GM13976 (cell line): ENCODE measurements around the gene C8B.
A peak's percentile ranks its signal among the peaks of the same experiment; 100 is the strongest.

Experiments
- DNase-seq: peaks from one replicate; pipeline ENCODE4 v3.0.0; 2012; ENCODE audit warnings: low spot score
- CTCF ChIP-seq: IDR thresholded peaks from 2 replicates; pipeline ENCODE4 v1.5.1; 2012; ENCODE audit warnings: borderline replicate concordance, mild to moderate bottlenecking; ENCODE audit not compliant: insufficient read depth; ENCODE audit errors: extremely low read depth, missing control alignments, control extremely low read depth
- in situ Hi-C: fragments of 300-500 bp; cut with MboI; formaldehyde crosslinking; loops from one replicate; pipeline ENCODE4 v1.12.0; 2022; ENCODE audit warnings: low sequenced_read_pairs, mixed read lengths, inconsistent platforms; ENCODE audit not compliant: unreplicated experiment

The C8B gene

GRCh38 chr1:56975446-56975845 is 9.6 kb upstream of the C8B start:
- TF ChIP-seq CTCF: no peak
- no peak for DNase-seq
- in situ Hi-C loops: no loop called here

- in situ Hi-C loops: no loop called here
- TF ChIP-seq CTCF: no peak
- DNase-seq: no peak
Observed at GRCh38 chr1:56973923-56974742, 8.3 kb upstream of the C8B start.

GRCh38 chr1:56972976-56973375 is 7.2 kb upstream of the C8B start:
- TF ChIP-seq CTCF: no peak
- DNase-seq: no peak
- in situ Hi-C loops: no loop called here

GRCh38 chr1:56970280-56970679 is 4.5 kb upstream of the C8B start:
- TF ChIP-seq CTCF: no peak
- in situ Hi-C loops: no loop called here
- no peak for DNase-seq

GRCh38 chr1:56968878-56969495 is 3.2 kb upstream of the C8B start:
- no peak for TF ChIP-seq CTCF
- in situ Hi-C loops: no loop called here
- no peak for DNase-seq

- in situ Hi-C loops: no loop called here
- no peak for TF ChIP-seq CTCF
- peak; percentile 13 for DNase-seq
Observed at GRCh38 chr1:56967900-56968832, 2.4 kb upstream of the C8B start.
